A549 treated with RU486 at 1 μM for 4 hours (cell line): Measurements from ENCODE around the gene CYLC2. TPM values are rescaled to one million over a fixed set of nuclear protein-coding genes. Genes with fewer than 3 reads are reported as not detected.

Experiments
- total RNA-seq: library from RNA; stranded (reverse); fragments of 200-300 nt; extraction: Qiagen RNA extraction; gene quantifications from 5 replicates; pipeline ENCODE4 v1.2.3, GENCODE V29; 2022; ENCODE audit warnings: low read depth

CYLC2 gene
- not detected in 5 replicates for total RNA-seq

GRCh38 chr9:102995033-102995432, at the start of gene CYLC2:
Gene CYLC2 (plus strand): TSS chr9:102995333. CDS start chr9:102995381, 48 bp downstream.

